Subcutaneous abdominal adipose tissue (tissue), 5 donors: ENCODE measurements around the gene NDUFS1.
A peak's percentile ranks its signal among the peaks of the same experiment; 100 is the strongest.

Experiments
- H3K27ac ChIP-seq: one replicate; pipeline ENCODE4 v1.7.0; 2013; ENCODE audit warnings: low read depth, mild to moderate bottlenecking, inconsistent platforms, low read length, moderate library complexity
- H3K27me3 ChIP-seq, 5 donors: one replicate each; pipeline ENCODE4 v1.7.0; 2013; ENCODE audit warnings: low read length in 5 of 5, inconsistent platforms in 1 of 5; ENCODE audit not compliant: control insufficient read depth in 5 of 5, insufficient read depth in 4 of 5
- H3K36me3 ChIP-seq, 5 donors: one replicate each; pipeline ENCODE4 v1.7.0; 2013; ENCODE audit warnings: low read length in 5 of 5; ENCODE audit not compliant: control insufficient read depth in 5 of 5, insufficient read depth in 5 of 5
- H3K4me1 ChIP-seq, 5 donors: one replicate each; pipeline ENCODE4 v1.7.0; 2013; ENCODE audit warnings: low read length in 5 of 5, mild to moderate bottlenecking in 3 of 5, moderate library complexity in 1 of 5; ENCODE audit not compliant: control insufficient read depth in 5 of 5, insufficient read depth in 5 of 5
- H3K4me3 ChIP-seq, 5 donors: one replicate each; pipeline ENCODE4 v1.7.0; 2013; ENCODE audit warnings: low read length in 5 of 5, low read depth in 1 of 5
- H3K9ac ChIP-seq, 5 donors: one replicate each; pipeline ENCODE4 v1.7.0; 2013; ENCODE audit warnings: low read length in 5 of 5, mild to moderate bottlenecking in 4 of 5, moderate library complexity in 3 of 5
- H3K9me3 ChIP-seq, 5 donors: one replicate each; pipeline ENCODE4 v1.7.0; 2013; ENCODE audit warnings: low read length in 5 of 5; ENCODE audit not compliant: control insufficient read depth in 5 of 5
- donor health status: healthy.
- donor health status: healthy.
- donor health status: healthy.
- donor health status: healthy.
- donor health status: healthy.

The NDUFS1 gene

DNA sequence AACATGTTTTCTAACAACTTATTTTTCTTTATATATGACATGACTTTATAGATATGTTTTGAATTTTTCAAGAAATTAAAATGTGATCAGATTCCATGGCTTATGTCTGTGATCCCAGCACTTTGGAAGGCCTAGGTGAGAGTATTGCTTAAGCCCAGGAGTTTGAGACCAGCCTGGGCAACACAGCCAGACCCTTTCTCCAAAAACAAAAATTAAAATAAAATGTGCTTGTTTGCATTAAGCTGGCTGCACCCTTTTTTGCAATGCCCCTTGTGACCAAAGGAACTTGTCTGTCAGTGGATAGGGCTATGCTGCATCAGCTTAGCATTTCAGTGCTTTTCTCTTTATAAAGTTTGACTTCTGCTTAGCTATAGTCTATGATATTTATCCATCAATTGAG lies 71.0 kb downstream of the NDUFS1 start:
- Histone ChIP-seq H3K9me3 (no peaks in the 10 kb centered on the region), H3K9ac (no peak overlapping the region), H3K27me3 (no peaks in the 10 kb centered on the region), H3K36me3 (peaks cover 0 to 6% (median under 1%) of the 10 kb centered on the region in 5 donors), H3K4me3 (no peak overlapping the region), H3K27ac (no peak overlapping the region), H3K4me1 (peaks cover 3 to 22% (median 17%) of the 10 kb centered on the region in 5 donors)

- H3K4me1 ChIP-seq, result peaks cover 3 to 22% (median 17%) of the 10 kb centered on the region in 5 donors
- H3K27me3 ChIP-seq, result no peaks in the 10 kb centered on the region
- H3K4me3 ChIP-seq, result peak overlapping the region; percentile 79 to 92 (median 85)
- H3K36me3 ChIP-seq, result peaks cover 0 to 5% (median 0%) of the 10 kb centered on the region in 5 donors
- no peaks in the 10 kb centered on the region for H3K9me3 ChIP-seq
- H3K27ac ChIP-seq, result peak overlapping the region; percentile 96
- H3K9ac ChIP-seq, result peak overlapping the region; percentile 75 to 99 (median 96)
Observed at GRCh38 chr2:206086716-206087350, 72.4 kb downstream of the NDUFS1 start.

- H3K9me3 ChIP-seq, result no peaks in the 10 kb centered on the region
- peaks cover 3 to 22% (median 17%) of the 10 kb centered on the region in 5 donors for H3K4me1 ChIP-seq
Observed at GRCh38 chr2:206085742-206086445, 73.3 kb downstream of the NDUFS1 start, which contains the start of gene INO80D. INO80D (minus strand) TSS chr2:206086174; CDS start chr2:206063016, 23,158 bp downstream.

GRCh38 chr2:206084870-206085741 lies 74.1 kb downstream of the NDUFS1 start:
- Histone ChIP-seq H3K27me3 (no peaks in the 10 kb centered on the region), H3K27ac (peak overlapping the region; percentile 99), H3K4me1 (peaks cover 3 to 22% (median 17%) of the 10 kb centered on the region in 5 donors), H3K9ac (peak overlapping the region; percentile 96 to 99 (median 99)), H3K36me3 (peaks cover 0 to 2% (median 0%) of the 10 kb centered on the region in 5 donors), H3K9me3 (no peaks in the 10 kb centered on the region), H3K4me3 (peak overlapping the region; percentile 80 to 86 (median 84))

More at GRCh38 chr2:206085742-206086445, 73.3 kb downstream of the NDUFS1 start, which contains the start of gene INO80D:
- Histone ChIP-seq H3K36me3 (peaks cover 0 to 3% (median 0%) of the 10 kb centered on the region in 5 donors), H3K9ac (peak within 1 kb of the TSS; percentile 96 to 99 (median 99)), H3K27me3 (no peaks in the 10 kb centered on the region), H3K27ac (peak within 1 kb of the TSS; percentile 99), H3K4me3 (peak within 1 kb of the TSS; percentile 80 to 92 (median 85))

GRCh38 chr2:206084439-206084869 lies 74.8 kb downstream of the NDUFS1 start:
- Histone ChIP-seq H3K36me3 (no peaks in the 10 kb centered on the region), H3K9me3 (no peaks in the 10 kb centered on the region), H3K27ac (peak overlapping the region; percentile 99), H3K4me1 (peaks cover 3 to 22% (median 20%) of the 10 kb centered on the region in 5 donors), H3K9ac (peak overlapping the region; percentile 96 to 99 (median 99)), H3K27me3 (no peaks in the 10 kb centered on the region), H3K4me3 (peak overlapping the region; percentile 80 to 86 (median 84))

- peak overlapping the region; percentile 99 for H3K27ac ChIP-seq
- no peaks in the 10 kb centered on the region for H3K36me3 ChIP-seq
- H3K4me1 ChIP-seq, result peaks cover 3 to 22% (median 20%) of the 10 kb centered on the region in 5 donors
- H3K4me3 ChIP-seq, result peak overlapping the region; percentile 80 to 86 (median 84)
- no peaks in the 10 kb centered on the region for H3K9me3 ChIP-seq
- no peaks in the 10 kb centered on the region for H3K27me3 ChIP-seq
- peak overlapping the region; percentile 96 to 99 (median 99) for H3K9ac ChIP-seq
Observed at GRCh38 chr2:206083602-206084438, 75.4 kb downstream of the NDUFS1 start.

- H3K36me3 ChIP-seq, result no peaks in the 10 kb centered on the region
- H3K27me3 ChIP-seq, result no peaks in the 10 kb centered on the region
- no peak overlapping the region for H3K4me3 ChIP-seq
- peak overlapping the region; percentile 11 for H3K27ac ChIP-seq
- peaks cover 3 to 26% (median 19%) of the 10 kb centered on the region in 5 donors for H3K4me1 ChIP-seq
- peak overlapping the region in 1 of 5 donors; percentile 26 for H3K9ac ChIP-seq
- no peaks in the 10 kb centered on the region for H3K9me3 ChIP-seq
Observed at GRCh38 chr2:206082298-206082843, 76.9 kb downstream of the NDUFS1 start.

DNA sequence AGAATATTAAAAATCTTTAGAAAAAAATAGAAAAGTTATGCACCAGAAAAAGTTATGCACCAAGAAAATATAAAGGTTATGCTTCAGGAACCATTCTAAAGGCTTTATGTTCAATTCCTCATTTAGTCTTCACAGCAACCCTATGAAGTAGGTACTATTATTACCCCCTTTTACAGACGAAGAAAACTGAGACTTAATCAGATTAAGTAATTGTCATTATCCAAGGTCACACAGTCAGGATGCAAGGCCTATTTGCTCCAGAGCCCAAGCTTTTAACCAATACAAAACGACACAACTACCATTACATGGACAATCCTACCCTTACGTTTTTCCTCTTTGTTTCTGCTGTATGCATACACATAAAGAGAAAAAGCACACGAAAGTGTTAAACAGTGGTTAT lies 78.3 kb downstream of the NDUFS1 start:
- Histone ChIP-seq H3K9me3 (no peaks in the 10 kb centered on the region), H3K27ac (no peak overlapping the region), H3K36me3 (no peaks in the 10 kb centered on the region), H3K9ac (no peak overlapping the region), H3K4me3 (no peak overlapping the region), H3K4me1 (peaks cover 3 to 18% (median 10%) of the 10 kb centered on the region in 5 donors), H3K27me3 (no peaks in the 10 kb centered on the region)
